ENCODE data around the gene SLC29A3. TPM values are rescaled to one million over a fixed set of nuclear protein-coding genes. Genes with fewer than 3 reads are reported as not detected.
"Not testable (repeated sequence)": the region's sequence is repeated elsewhere in the genome, so short reads cannot be mapped to it uniquely, and the experiment has no call there.

Gene SLC29A3
- polyA plus RNA-seq, 1 donor from 2014 or later = 9.0 TPM

DNA sequence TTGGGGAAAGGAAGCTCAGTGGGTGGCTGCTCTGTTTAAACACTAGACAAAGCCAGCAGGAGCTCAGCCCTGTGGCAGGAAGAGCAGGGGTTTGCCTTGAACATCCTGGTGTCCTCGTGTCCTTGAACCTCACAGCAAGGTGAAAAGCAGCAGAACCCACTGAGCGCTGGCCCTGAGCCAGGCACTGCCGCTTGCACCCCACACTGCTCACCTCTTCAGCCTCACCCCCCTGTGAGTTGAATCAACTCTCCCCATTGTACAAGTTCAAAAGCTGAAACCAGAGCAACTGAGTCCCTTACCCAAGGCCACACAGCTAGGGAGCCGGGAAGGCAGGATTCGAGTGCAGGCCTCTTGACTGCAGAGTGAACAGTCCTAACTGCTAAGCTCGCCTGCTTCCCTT, 32.0 kb downstream of the SLC29A3 start:
- Mint-ChIP-seq H3K4me3 (no peak overlapping the region), H3K27me3 (no peaks in the 10 kb centered on the region), H3K27ac (peak overlapping the region in 1 of 3 donors; percentile 59), H3K36me3 (peaks cover 5% of the 10 kb centered on the region), H3K4me1 (peaks cover 0 to 1% (median 0%) of the 10 kb centered on the region in 3 donors), H3K9me3 (no peaks in the 10 kb centered on the region)

- Mint-ChIP-seq H3K4me3 (no peak overlapping the region), H3K9me3 (no peaks in the 10 kb centered on the region), H3K27ac (no peak overlapping the region), H3K27me3 (no peaks in the 10 kb centered on the region), H3K36me3 (peaks cover 5% of the 10 kb centered on the region), H3K4me1 (peaks cover 0 to 1% (median 0%) of the 10 kb centered on the region in 3 donors)
These were observed 32.7 kb downstream of the SLC29A3 start for GRCh38 chr10:71351628-71352319.

DNA sequence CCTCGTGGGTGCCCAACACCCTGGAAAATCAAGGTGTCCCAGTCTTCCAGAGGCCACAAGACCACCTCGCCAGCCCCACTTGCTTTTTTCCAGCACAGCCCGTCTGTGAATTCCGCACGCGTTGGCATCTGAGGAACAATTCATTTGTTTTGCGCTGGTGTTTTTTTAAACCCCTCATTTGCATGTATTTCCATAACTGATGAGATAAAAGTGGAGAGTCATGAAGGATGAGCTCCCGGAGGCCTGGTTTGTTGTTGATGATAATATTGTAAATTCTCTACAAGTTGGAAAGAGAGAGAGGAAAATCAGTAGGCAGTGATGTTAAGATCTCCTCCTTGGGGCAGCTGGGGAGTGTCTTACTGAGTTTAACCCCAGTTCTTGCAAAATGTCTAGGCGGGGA, 34.6 kb downstream of the SLC29A3 start:
- no peaks in the 10 kb centered on the region for H3K9me3 Mint-ChIP-seq
- peak overlapping the region in 1 of 3 donors; percentile 46 for H3K27ac Mint-ChIP-seq
- peaks cover 4 to 14% (median 10%) of the 10 kb centered on the region in 3 donors for H3K4me1 Mint-ChIP-seq
- H3K27me3 Mint-ChIP-seq = no peaks in the 10 kb centered on the region
- no peak overlapping the region for H3K4me3 Mint-ChIP-seq
- H3K36me3 Mint-ChIP-seq = peaks cover 5% of the 10 kb centered on the region

DNA sequence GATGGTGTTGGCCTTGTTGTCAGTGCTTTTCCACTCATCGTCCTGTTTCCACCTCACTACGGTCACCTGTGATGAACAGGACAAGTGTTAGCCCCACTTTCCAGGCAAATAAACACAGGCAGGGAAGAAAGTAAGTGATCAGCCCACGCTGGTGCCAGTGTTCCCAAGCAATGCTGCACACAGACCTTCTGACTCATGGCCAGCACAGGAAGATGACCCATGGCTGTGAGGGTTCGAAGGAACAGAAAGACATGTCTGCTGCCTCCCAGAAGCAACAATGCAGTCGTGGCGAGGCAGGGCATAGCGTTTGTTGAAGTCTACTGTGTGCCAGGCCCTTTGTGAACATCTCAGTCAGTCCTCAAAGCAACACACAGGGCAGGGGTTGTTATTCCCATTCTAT, 35.7 kb downstream of the SLC29A3 start:
- Mint-ChIP-seq H3K9me3 (no peaks in the 10 kb centered on the region), H3K4me1 (peaks cover 11 to 22% (median 18%) of the 10 kb centered on the region in 3 donors), H3K36me3 (peaks cover 4% of the 10 kb centered on the region), H3K27me3 (no peaks in the 10 kb centered on the region), H3K4me3 (no peak overlapping the region), H3K27ac (no peak overlapping the region)

DNA sequence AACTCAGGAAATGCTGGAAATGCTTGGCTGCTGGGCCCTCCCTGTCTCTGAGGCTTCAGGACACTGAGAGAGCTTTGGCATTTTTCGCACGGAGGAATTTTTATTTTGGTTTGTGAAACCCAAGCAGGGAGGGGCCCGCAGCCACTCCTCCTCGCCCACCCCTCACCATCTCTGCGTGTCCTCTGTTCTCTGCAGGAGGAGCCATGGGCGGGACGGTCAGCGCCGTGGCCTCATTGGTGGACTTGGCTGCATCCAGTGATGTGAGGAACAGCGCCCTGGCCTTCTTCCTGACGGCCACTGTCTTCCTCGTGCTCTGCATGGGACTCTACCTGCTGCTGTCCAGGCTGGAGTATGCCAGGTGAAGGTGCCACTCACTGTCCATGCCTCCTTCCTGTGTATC, 36.8 kb downstream of the SLC29A3 start:
- Mint-ChIP-seq H3K27ac (peak overlapping the region in 1 of 3 donors; percentile 13), H3K36me3 (peaks cover 4% of the 10 kb centered on the region), H3K4me3 (no peak overlapping the region)

DNA sequence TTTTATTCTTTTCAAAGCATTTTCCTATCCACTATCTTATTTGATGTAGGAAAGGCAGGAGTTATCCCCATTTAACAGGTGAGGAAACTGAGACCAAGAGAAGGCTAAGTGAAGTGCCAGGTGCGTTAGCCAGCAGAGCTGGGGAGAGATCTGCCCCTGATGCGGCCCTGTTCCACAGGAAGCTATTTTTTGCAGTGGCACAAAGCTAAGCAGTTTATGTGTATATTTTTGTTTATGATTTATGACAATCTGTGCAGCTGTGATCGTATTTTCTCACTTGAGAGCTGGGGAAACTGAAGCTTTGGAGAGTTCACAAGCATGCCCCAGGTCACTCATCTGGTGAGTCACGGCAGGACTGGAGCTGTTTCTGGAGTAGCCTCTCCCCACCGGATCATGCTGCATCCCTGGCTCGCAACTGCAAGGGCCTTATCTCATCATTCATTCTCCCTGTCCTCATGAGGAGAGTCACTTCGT, 38.8 kb downstream of the SLC29A3 start:
- peaks cover 11 to 23% (median 19%) of the 10 kb centered on the region in 3 donors for H3K4me1 Mint-ChIP-seq
- H3K9me3 Mint-ChIP-seq = no peaks in the 10 kb centered on the region
- H3K27ac Mint-ChIP-seq = peak overlapping the region; percentile 52 to 93 (median 84)
- H3K27me3 Mint-ChIP-seq = no peaks in the 10 kb centered on the region
- H3K4me3 Mint-ChIP-seq = peak overlapping the region in 1 of 4 donors; percentile 54
- peaks cover 10% of the 10 kb centered on the region for H3K36me3 Mint-ChIP-seq

More for the DNA sequence above, 36.8 kb downstream of the SLC29A3 start:
- H3K4me1 Mint-ChIP-seq = peaks cover 11 to 23% (median 19%) of the 10 kb centered on the region in 3 donors
- no peaks in the 10 kb centered on the region for H3K27me3 Mint-ChIP-seq
- H3K9me3 Mint-ChIP-seq = no peaks in the 10 kb centered on the region

- H3K36me3 Mint-ChIP-seq = peaks cover 10% of the 10 kb centered on the region
- H3K4me1 Mint-ChIP-seq = peaks cover 11 to 23% (median 19%) of the 10 kb centered on the region in 3 donors
- peak overlapping the region; percentile 83 to 93 (median 84) for H3K27ac Mint-ChIP-seq
These were observed 39.2 kb downstream of the SLC29A3 start for GRCh38 chr10:71358277-71358676.

DNA sequence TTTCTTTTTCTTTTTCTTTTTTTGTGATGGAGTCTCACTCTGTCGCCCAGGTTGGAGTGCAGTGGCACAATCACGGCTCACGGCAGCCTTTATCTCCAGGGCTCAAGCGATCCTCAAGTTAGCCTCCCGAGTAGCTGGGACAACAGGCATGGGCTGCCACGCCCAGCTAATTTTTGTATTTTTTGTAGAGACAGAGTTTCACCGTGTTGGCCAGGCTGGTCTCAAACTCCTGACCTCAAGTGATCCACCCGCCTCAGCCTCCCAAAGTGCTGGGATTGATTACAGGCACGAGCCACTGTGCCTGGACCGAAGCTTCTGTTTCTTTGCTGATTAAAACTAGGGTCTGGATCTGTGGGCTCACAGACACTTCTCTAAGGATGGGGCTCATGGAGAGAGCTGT, 39.8 kb downstream of the SLC29A3 start:
- not testable (repeated sequence) for H3K9me3 Mint-ChIP-seq, H3K27me3 Mint-ChIP-seq
- Mint-ChIP-seq H3K4me3 (peak overlapping the region in 2 of 4 donors; percentile 53 to 60), H3K27ac (peak overlapping the region; percentile 23 to 93 (median 83)), H3K4me1 (peaks cover 11 to 23% (median 19%) of the 10 kb centered on the region in 3 donors), H3K36me3 (peaks cover 10% of the 10 kb centered on the region)

More at GRCh38 chr10:71358277-71358676, 39.2 kb downstream of the SLC29A3 start:
- H3K4me3 Mint-ChIP-seq = peak overlapping the region in 1 of 4 donors; percentile 60
- no peaks in the 10 kb centered on the region for H3K9me3 Mint-ChIP-seq
- no peaks in the 10 kb centered on the region for H3K27me3 Mint-ChIP-seq

DNA sequence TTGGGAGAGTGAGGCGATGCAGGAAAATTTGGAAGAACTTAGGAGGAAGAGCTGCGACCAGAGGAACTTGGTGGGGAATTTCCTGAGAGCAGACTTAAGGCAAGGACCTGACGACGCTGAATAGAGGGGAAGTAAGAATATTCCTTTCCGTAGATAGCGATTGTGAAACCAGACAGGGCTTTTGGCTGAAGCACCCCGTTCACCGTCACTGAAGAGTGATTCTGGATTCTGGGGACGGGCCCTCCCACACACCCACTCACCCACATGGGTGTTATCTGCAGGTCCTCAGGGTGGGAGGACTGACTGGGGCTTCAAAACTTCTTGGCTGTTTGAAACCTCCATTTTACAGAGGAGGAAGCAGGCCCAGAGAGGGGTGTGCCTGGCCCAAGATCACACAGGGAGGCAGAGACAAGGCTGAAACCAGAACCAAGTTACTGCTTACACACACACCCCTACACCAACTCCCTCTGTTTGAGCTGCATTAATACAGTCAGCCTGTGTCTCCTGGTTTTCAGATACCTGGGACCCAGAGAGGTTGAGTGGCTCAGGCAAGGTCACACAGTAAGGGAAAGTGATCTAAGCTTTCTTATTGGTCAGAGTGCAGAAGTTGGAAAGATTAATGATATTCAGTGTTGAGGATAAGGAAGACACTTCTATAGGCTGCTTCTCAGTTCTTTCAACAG, 40.4 kb downstream of the SLC29A3 start:
- Mint-ChIP-seq H3K4me3 (peak overlapping the region in 3 of 4 donors; percentile 19 to 83 (median 53)), H3K36me3 (peaks cover 13% of the 10 kb centered on the region), H3K27ac (peak overlapping the region; percentile 61 to 93 (median 83)), H3K9me3 (no peaks in the 10 kb centered on the region), H3K4me1 (peaks cover 11 to 23% (median 19%) of the 10 kb centered on the region in 3 donors), H3K27me3 (no peaks in the 10 kb centered on the region)

DNA sequence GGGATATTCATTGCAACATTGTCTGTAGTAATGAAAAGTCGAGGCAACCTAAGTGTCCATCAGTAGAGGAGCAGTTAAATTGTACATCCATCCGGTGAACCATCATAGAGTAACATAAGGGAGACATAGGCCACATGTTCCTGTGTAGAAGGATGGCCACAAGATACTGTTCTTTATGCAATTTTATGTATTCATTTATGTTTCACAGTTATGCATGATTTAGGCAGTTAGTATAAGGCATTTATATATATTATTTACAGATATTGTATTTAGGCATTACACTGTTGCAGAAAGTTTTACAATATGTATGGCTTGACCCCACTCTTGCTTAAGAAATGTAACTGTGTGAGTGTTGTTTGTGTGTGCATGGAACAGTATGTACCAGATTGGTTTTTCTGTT, 41.7 kb downstream of the SLC29A3 start:
- H3K27ac Mint-ChIP-seq = peak overlapping the region in 1 of 3 donors; percentile 5
- no peak overlapping the region for H3K4me3 Mint-ChIP-seq
- peaks cover 17% of the 10 kb centered on the region for H3K36me3 Mint-ChIP-seq
- peaks cover 11 to 23% (median 19%) of the 10 kb centered on the region in 3 donors for H3K4me1 Mint-ChIP-seq
- H3K27me3 Mint-ChIP-seq = no peaks in the 10 kb centered on the region
- no peaks in the 10 kb centered on the region for H3K9me3 Mint-ChIP-seq

- H3K27me3 Mint-ChIP-seq = no peaks in the 10 kb centered on the region
- no peaks in the 10 kb centered on the region for H3K9me3 Mint-ChIP-seq
- no peak overlapping the region for H3K27ac Mint-ChIP-seq
- peaks cover 17% of the 10 kb centered on the region for H3K36me3 Mint-ChIP-seq
- H3K4me1 Mint-ChIP-seq = peaks cover 11 to 23% (median 19%) of the 10 kb centered on the region in 3 donors
- H3K4me3 Mint-ChIP-seq = no peak overlapping the region
These were observed 42.5 kb downstream of the SLC29A3 start for GRCh38 chr10:71361581-71361980.

GRCh38 chr10:71362141-71362540, 43.1 kb downstream of the SLC29A3 start:
- no peaks in the 10 kb centered on the region for H3K27me3 Mint-ChIP-seq
- no peaks in the 10 kb centered on the region for H3K9me3 Mint-ChIP-seq
- no peak overlapping the region for H3K27ac Mint-ChIP-seq
- H3K4me3 Mint-ChIP-seq = no peak overlapping the region
- H3K4me1 Mint-ChIP-seq = peaks cover 11 to 23% (median 19%) of the 10 kb centered on the region in 3 donors
- peaks cover 17% of the 10 kb centered on the region for H3K36me3 Mint-ChIP-seq

DNA sequence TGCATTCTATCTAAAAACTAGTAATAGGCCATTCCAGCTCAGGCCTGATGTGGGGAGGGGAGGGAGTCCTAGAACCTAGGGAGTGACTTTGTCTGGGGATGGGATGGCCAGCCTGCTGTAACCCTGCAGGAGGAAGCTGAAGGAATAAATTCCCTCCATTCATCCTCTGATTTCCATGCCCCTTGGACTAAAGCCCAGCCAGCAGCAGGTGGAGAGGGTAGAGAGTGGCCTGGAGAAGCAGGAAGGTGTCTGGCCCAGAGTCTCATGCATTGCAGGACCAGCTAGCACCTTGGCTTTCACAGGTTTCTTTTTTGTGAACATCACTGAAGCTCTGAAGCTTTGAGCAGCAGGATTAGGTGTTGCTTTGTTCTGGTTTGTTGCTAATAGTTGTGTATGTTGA, 44.9 kb downstream of the SLC29A3 start:
- Mint-ChIP-seq H3K4me3 (no peak overlapping the region), H3K4me1 (peaks cover 7 to 9% (median 8%) of the 10 kb centered on the region in 3 donors), H3K27me3 (no peaks in the 10 kb centered on the region), H3K36me3 (peaks cover 17% of the 10 kb centered on the region), H3K9me3 (no peaks in the 10 kb centered on the region), H3K27ac (no peak overlapping the region)

DNA sequence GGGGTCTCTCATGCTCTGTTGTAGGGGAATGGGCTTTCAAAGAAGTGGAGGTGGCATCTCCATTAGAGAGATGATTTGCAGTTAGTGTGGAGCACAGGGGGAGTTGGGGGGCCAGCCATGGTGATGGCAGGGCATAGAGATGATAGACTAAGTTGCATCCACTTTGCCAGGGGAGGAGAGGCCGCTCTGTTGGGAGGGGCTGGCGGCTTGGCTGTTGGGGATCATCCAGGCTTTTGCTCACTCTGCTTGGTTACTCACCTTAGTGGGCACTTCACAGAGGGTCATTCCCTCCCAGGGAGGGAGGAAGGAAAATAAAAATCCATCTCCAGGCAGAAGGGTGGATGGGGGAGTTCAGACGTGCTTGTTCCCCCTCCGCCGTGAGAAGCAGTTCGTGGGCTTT, 46.3 kb downstream of the SLC29A3 start:
- Mint-ChIP-seq H3K27ac (no peak overlapping the region), H3K4me1 (peaks cover 0 to 3% (median 0%) of the 10 kb centered on the region in 3 donors), H3K36me3 (peaks cover 16% of the 10 kb centered on the region), H3K9me3 (no peaks in the 10 kb centered on the region), H3K4me3 (no peak overlapping the region), H3K27me3 (no peaks in the 10 kb centered on the region)

- Mint-ChIP-seq H3K9me3 (no peaks in the 10 kb centered on the region), H3K4me3 (no peak overlapping the region), H3K27me3 (no peaks in the 10 kb centered on the region), H3K27ac (peak overlapping the region in 1 of 3 donors; percentile 13), H3K36me3 (peaks cover 16% of the 10 kb centered on the region), H3K4me1 (peaks cover 2 to 5% (median 4%) of the 10 kb centered on the region in 3 donors)
These were observed 47.6 kb downstream of the SLC29A3 start for GRCh38 chr10:71366690-71367089.
